GM03348 (cell line): ENCODE data around the gene MEF2C.
A peak's percentile ranks its signal among the peaks of the same experiment; 100 is the strongest.

ENCODE experiments used
- DNase-seq: peaks from one replicate; pipeline ENCODE4 v3.0.0; 2012; ENCODE audit warnings: low spot score

Gene MEF2C

DNA sequence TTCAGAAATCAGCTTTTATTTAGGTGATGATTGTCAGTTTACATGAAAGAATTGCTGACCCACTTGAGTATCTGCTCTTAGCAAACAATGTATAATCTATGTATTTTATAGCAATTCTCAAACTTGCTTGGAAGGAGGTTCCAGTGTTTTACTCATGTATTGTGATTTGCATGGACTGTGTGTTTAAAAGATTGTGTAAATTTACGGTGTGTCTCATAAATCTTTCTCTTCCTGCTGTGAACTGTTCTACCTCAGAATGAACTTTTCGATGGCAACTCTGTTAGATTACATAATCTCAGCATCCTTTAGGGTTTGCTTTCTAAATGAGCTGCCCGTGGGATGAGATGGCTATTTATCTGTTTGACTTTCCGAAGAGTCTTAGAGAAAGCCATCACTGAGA is 122.5 kb downstream of the MEF2C start:
- DNase-seq = no peak

DNA sequence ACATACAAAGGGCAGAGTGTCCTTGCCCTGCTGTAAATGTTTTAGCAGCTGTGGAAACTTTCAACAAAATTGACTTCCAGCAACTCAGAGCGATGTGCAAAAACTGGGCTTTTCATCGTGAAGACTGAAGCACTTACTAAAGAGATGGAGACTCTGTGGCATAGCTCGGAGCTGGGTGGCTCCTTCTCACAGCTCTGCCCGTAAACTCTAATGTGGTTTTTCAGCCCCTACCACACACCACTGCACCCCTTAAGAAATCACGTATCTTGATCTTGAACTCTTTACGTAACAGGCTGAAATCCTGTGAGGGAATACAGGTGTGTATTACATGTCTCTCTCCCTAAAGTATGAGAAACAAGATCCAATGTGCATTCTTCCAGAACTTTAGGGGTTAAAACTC is 124.4 kb downstream of the MEF2C start:
- DNase-seq = no peak

DNA sequence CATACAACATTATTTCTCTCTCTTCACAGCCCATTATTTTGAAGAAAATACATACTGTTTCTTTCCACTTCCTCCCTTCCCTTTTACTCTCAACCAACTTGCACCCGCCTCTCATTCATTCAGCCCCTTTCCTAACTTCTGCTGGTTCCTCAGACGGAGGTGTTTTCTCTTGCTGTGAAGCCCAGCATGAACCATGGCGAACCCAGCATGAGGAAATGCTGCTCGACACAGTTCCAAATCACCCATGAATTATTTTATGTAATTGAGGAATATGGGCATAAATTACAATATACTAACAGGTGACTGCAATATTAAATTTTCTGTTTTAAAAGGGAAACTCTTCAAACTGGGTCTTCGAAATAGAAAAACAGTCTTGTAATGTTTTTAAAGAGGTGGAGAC is 124.8 kb downstream of the MEF2C start:
- no peak for DNase-seq

DNA sequence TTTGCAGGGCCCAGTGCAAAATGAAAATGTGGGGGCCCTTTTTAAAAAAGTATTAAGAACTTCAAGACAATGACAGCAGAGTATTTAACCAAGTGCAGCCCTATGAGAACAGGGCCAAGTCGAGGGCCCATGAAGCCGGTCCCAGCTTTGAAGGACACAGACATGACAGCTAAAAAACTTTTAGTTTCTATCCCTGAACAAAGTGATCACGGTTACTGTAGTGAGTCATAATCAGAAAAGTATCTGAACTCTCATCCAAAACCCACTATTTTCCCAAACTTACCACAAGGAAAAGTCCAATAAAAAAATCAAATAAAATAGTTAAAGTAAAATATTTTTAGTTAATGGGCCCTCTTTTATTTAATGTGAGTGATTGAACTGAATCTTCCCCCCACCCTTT is 126.0 kb downstream of the MEF2C start:
- DNase-seq = no peak

DNA sequence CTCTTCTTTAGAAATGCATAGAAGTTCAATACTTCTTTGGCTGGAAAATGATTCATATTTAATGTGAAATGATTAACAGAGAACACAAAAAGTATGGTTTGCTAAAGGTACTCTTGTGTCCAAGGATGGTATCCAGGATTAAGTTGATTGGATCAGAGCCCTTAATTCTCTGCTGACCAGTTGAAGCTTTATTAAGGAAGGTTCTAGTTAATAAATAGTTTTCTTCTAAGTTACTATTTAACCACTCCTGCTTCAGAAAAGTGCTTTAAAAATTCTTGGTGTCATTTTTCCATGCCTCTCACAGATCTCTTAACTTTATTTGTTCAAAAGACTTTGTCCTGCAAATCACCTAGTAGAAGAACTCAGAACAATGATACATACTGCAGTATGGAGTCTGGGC is 134.3 kb downstream of the MEF2C start:
- no peak for DNase-seq

DNA sequence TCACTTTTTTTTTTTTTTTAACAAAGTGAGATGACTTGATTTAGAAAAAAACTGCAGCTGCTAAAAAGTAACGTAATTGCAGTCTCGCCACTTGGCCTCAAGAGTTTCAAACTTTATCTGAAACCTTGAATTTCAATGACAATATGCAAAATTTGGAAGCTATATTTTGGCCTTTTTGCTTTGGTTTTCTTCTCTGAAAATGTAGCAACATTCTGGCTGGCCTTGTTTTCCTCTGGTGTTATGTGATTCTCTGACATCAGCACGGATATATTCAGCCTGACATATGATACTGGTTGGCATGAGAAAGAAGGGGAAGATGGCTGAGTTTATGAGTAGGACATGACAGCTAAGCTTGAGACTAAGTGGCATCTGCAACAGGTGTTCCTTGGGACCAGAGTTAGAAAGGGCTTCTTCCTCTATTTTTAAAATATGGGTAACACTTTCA is 136.5 kb downstream of the MEF2C start:
- DNase-seq = no peak

DNA sequence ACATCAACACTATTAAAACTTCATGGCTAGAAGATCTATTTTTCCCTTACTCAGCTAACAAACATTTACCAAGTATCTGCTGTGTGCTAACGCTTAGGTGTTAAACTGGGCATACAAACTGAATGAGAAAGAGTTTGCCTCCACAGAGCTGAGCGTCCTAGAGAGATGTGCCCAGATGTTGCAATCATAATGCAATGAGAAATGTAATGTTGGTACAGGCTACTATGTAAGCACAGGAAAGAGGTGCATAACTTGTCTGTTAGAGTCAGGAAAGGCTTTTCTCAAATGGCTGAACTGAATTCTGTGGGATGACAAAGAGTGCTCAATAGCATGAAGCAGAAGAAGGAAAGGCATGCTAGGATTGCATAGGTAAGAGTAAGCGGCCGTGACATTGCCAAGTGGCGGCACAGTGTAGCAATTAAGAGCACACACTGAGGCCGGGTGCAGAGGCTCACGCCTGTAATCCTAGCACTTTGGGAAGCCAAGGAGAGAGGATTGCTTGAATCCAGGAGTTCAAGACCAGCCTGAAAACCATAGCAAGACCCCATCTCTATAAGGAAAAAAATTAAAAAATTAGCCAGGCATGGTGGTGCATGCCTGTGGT is 137.8 kb downstream of the MEF2C start:
- DNase-seq = no peak

DNA sequence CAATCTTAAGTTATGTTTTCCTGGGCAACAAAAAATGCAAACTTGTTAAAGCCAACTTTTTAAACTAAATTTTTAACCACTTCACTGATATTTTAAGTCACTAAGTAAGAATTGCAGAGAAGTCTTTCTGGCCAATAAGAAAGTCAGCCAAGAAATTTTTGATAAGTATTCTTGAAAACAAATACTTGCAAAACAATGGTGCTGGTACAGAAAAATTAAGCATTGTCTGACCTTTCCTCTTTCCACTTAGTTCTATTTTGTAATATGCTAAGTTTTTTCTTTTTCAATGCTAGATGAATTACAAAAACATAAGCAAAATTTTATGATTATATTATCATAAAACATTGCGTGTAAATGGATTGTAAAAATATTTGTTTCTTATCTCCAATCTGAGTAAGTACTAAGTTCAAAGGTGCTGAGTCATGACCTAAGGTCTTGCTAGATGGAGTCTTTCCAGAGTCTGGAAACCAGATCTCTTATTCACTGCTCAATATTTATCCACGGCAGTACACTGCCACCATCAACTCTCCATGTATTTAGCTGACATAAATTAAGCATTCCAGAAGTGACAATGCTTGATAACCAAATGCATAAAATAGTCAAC is 139.7 kb downstream of the MEF2C start:
- no peak for DNase-seq

DNA sequence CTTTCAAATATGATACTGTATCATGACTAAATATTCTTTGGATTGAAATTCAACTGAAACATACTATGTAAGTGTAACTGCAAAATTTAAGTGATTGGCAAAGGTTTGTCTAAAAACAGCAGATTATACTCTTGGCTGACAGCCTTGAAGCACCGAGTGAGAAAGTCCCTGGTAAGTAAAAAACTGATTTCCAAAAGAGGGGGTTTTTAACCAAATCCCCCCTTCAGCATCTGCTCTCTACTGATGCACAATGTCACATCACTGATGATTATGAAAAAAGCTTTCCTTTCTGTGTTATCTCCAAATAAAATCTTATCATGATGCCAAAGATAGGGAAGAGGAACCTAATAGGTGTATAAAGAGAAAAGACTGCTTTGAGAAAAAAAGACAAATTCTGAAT is 141.0 kb downstream of the MEF2C start:
- DNase-seq = no peak

DNA sequence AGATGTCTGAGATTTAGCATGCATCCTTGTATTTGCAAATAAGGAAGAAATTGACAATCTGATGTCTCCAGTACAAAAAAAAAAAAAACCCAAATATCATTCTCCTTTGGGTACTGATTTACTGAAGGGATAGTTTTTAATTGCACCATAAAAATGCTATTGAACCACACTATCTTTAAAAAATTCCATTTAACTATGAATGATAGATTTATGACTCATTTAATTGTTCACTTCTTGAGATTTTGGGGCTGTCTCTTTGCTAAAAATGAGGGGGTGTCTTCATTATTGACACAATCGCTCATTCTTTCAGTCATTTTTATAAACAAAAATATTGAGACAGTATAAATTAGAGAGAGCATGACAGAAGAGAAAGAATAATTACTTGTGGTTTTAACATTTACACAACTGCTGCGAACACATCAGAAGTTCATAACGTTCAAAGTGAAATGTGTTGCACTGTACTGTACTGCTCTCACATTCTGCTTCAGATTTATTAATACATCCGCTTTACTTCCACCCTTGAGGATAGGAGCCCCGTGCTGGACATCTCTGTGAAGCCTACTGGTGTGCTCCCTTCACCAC is 142.3 kb downstream of the MEF2C start:
- DNase-seq = no peak

DNA sequence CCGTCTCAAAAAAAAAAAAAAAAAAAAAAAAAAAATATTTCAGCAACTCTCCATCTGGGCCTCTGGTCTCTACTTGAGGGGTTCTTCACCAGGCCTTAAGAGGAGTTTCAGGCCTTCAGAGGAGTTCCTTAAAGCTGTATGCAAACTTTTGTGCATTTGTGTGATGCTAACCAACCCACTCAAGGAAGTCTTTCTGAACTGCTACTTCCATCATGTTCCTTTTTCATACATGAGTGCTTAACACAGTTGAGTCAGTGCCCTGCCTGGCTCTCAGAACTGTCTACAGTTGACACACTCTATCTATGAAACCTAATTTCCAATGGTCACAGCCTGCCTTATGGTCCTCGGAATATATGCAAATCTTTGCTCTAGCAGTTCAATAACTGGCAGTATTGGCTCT is 146.5 kb downstream of the MEF2C start:
- DNase-seq = no peak

DNA sequence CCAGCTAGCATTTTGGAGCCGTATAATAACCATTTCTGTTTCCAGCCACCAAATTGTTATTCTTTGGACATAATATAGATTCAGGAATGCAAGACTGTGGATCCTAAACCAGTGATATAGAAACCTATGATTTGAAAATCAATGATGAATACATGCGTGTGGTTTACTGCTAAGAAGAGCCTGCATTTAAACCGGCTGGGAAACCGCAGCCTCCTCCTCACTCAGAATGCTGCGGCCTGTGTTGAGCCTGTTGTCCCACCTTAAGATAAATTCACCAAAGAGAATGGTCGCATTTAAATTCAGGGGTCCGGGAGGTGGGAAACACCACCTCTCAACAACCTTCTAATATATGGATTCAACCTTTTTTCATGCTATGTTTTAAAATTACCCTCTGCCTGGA is 148.0 kb downstream of the MEF2C start:
- DNase-seq = no peak

DNA sequence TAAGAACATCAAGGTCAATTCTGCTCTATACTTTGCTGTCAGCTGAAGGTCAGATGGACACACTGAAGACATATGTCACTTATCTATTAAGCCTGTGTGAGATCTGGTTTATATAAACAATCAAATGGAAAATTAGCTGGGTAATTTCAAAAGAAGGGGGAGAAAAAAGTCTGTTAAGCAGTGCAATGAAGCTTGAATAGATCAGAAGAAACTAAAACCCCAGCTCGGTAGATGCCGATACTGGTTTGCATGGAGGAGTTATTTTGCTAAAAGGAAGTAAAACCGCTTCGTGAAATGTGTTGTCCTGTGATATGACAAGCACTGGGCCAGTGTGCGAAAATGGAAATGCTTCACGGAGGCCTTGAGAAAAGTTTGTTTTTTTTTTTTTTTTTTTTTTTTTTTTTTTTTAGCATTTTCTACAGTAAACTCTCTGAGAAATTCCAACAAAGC is 148.8 kb downstream of the MEF2C start:
- no peak for DNase-seq

DNA sequence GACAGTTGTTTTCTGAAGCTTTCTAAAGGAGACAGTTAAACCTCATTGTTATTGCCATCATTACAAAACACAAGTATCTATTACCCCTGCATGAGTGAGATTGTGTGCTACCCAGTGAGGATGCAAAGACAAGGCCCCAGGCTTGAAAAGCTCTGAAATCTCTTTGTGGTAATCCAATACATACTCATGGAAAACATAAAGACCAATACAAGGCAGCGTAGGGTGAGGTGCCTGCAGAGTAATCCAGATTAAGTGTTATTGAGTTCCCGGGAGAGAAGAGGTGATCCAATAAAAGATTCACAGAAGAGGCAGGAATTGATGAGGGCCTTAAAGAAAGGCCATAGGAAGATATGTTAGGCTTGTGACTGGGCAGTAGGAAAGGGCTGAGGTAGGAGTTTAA is 150.1 kb downstream of the MEF2C start:
- DNase-seq = no peak

DNA sequence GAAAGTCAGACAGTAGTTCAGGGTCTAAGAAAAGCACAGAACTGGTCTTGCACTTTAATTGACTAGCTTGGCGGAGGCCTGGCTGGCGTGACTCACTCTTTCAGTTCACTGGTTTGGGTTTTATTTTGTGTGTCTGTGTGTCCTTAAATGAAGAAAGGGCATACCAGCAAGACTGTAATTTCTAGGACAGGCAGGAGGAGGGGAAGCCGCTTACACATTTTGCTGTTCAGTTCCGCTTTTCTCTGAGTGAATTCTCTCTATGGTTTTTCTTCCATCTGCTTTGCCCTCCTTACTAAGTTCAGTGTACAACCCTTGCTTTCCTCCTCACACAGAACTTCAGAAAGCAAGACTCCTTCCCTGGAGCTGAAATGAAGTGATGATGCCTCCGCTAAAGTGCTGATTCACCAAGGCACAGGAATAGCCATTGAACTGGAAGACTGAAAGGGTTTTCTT is 150.8 kb downstream of the MEF2C start:
- DNase-seq = peak; percentile 49

DNA sequence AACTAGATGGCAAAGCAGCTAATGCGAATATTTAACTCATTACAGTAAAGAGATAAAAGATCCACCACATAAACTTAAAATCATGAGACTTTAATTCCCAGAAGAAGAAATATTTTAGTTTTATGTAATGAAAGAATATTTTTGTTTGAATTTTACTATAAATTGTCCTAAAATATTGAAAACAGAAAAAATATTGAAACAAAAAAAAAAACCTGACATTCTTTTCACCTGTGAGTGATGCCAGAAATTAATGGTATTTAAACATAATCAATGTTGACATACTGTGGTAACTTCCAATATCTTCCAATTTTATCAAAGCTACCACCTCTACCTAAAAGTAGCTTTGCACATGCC is 153.2 kb downstream of the MEF2C start:
- DNase-seq = no peak

DNA sequence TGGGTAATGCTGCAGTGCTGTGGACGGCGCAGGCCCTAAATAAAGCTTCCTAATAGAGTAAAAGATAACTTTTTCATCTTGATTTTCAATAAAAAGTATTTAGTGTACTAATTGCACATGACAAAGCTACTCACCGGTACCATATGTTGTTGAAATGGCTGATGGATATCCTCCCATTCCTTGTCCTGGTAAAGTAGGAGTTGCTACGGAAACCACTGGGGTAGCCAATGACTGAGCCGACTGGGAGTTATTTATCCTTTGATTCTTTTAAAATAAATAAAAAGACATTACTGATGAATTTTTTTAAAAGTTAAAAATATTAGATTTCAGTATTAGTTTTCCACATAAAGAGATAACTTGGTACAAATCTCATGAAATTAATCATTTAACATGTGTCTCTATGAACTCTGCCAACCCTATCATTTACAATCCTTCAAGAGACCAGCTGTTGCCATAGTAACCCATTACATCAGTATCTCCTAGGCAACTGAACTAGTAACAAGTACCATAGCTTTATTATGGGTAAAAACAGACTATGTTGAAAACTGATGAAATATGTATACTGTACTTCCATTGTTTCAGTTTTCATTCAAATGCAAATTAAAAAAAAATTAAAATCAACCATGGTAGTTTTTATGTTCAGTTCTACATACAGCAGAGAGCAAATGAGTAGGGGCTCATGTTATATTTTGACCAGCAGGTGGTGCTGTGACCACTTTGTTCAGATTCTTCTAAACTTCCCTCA is 153.7 kb downstream of the MEF2C start:
- DNase-seq = peak; percentile 62

DNA sequence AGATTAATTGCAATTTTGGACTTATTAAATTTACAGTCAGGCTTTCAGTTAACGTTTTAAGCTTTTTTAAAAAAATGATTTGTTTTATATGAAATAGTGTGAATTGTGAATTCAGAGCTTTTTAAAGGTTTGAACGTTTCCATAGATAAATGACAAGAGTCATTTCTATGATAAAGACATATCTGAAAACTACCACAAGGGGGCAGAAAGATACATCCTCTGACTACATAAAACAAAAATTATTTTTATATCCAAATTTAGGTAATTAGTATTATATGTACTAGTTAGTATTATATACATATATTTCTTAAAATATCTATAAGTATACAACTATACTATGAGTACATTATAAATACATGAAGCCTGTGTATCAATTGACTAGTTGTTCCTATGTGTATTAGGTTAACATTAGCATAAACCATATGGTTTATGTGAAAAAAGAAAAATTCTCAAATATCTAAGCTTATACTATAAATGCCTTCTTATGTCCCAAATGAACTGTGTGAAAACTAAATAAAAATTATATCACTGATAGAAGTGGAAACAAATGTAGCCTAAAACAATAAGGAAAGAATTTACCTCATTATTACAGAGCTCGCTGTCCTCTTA is 155.2 kb downstream of the MEF2C start:
- DNase-seq = peak; percentile 16

DNA sequence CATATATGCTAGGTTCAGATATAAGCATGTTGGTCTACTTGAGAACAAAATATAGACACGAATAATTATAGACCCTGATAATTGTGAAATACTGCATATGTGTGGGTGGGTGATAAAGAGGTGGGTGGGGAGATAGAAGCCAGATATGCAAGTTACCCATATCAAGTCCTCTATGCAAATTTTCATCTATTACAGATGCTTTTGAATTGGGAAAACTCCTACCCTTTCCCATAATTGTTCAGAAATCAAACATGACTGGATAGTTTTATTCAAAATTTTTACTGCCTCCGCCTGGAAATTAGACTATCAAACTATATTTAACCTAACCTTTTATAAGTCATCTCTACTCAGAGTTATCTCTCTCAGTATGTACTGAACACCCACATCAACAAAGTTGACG is 157.5 kb downstream of the MEF2C start:
- DNase-seq = no peak

DNA sequence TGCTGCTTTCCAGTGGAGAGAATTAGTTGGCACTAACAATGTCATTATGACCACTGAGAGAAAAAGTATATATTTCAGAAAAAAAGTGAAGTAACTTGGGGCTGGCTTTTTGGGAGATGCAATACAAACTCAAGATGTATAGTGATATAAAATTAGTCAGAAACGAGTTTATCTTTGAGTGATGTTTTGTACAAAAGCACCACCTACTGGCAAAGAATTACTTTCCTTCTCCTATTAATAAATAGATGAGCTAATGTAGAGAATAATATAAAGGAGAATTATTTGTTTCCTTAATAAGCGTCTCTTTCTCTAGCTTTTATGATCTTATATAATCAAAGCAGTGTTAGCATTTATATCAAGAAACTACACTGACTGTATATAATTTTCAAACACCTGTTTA is 158.8 kb downstream of the MEF2C start:
- no peak for DNase-seq

DNA sequence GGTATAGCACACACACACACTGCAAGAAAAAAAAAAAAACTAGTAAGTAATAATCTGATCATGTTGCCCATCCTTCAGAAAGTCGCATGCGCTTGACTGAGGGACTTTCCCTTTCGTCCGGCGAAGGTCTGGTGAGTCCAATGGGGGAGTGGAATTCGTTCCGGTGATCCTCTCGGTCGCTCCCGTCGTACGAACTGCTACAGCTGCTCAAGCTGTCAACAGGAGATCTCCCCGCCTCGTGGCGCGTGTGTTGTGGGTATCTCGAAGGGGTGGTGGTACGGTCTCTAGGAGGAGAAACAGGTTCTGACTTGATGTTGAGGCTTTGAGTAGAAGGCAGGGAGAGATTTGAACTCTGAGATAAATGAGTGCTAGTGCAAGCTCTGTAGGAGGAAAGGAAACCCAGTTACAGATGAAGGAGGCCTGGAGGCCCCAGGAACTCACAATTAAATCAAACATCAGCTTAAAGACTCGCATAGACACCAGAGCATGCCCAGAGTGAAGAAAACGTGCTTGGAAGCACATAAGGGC is 160.4 kb downstream of the MEF2C start:
- no peak for DNase-seq

DNA sequence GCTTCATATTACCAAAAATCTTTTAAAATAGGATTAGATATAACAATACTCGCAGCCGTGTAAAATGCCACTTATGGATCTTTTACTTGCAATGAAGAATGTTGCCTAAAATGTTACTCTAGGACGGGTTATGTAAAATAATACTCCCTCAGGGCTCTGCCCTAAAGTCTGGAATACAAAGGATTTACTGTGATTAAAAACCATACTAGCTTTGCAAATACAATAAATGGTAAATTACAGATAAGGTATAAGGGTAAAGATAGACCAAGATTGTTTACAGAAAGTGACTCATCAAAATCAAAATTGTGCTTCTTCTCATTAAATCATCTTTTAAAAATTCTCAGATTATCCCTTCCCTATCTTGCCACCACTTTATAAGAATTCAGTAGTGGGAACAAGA is 163.6 kb downstream of the MEF2C start:
- no peak for DNase-seq

DNA sequence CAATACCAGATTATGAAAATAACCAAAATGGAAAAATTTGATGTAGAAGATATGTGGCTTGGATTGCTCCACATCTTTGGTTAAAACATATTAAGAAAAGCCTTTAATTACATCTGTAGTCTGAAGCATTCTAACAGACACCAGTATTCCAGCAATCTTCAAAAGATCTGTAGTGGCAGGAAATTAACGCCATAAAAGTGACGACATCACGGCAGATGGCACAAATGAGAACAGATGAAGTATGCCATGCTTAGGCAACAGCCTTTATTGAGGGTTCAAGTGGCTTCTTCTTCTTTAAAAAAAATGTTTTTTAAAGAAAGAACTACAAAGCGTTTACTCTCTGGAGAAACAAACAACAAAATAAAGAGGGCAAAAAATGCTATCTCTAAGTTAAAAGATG is 164.2 kb downstream of the MEF2C start:
- no peak for DNase-seq
